Measurements from ENCODE around the gene IQCC.

Gene IQCC

GRCh38 chr1:32195972-32196823 lies 9.3 kb upstream of the IQCC start:
- DNase-seq (ENCODE audit: low read depth), result no peak

GRCh38 chr1:32197074-32197473 lies 8.4 kb upstream of the IQCC start:
- DNase-seq (ENCODE audit: low read depth), result no peak

GRCh38 chr1:32197837-32198236 lies 7.6 kb upstream of the IQCC start:
- no peak for DNase-seq (ENCODE audit: low read depth)

- DNase-seq (ENCODE audit: low read depth), result no peak
Measured at GRCh38 chr1:32198237-32199042, 7.0 kb upstream of the IQCC start.

- no peak for DNase-seq (ENCODE audit: low read depth)
Measured at GRCh38 chr1:32199043-32199716, 6.3 kb upstream of the IQCC start.

GRCh38 chr1:32199717-32200072 lies 5.8 kb upstream of the IQCC start:
- DNase-seq (ENCODE audit: low read depth), result no peak

GRCh38 chr1:32200226-32201010 lies 5.1 kb upstream of the IQCC start, which contains the start of gene CCDC28B:
CCDC28B (plus strand) TSS chr1:32200595; CDS start chr1:32201936, 1,341 bp downstream.
- peak; percentile 32 for DNase-seq (ENCODE audit: low read depth)

GRCh38 chr1:32201011-32201855 lies 4.2 kb upstream of the IQCC start:
- DNase-seq (ENCODE audit: low read depth), result peak; percentile 73

- no peak for DNase-seq (ENCODE audit: low read depth)
Measured at GRCh38 chr1:32204943-32205361, 519 bp upstream of the IQCC start.

GRCh38 chr1:32208469-32208868 lies 3.0 kb downstream of the IQCC start:
- no peak for DNase-seq (ENCODE audit: low read depth)

- DNase-seq (ENCODE audit: low read depth), result no peak
Measured at GRCh38 chr1:32208891-32209328, 3.4 kb downstream of the IQCC start, which contains the start of gene DCDC2B. DCDC2B (plus strand) TSS chr1:32209089; CDS start chr1:32209094, 5 bp downstream.

- peak; percentile 48 for DNase-seq (ENCODE audit: low read depth)
Measured at GRCh38 chr1:32215629-32216480, 10.4 kb downstream of the IQCC start.

- DNase-seq (ENCODE audit: low read depth), result no peak
Measured at GRCh38 chr1:32216566-32216965, 11.1 kb downstream of the IQCC start.

GRCh38 chr1:32219022-32219421 lies 13.6 kb downstream of the IQCC start:
- no peak for DNase-seq (ENCODE audit: low read depth)

GRCh38 chr1:32220746-32221580 lies 15.5 kb downstream of the IQCC start:
- no peak for DNase-seq (ENCODE audit: low read depth)

GRCh38 chr1:32221581-32221979 lies 16.1 kb downstream of the IQCC start:
- DNase-seq (ENCODE audit: low read depth), result no peak

- DNase-seq (ENCODE audit: low read depth), result peak; percentile 84
Measured at GRCh38 chr1:32221980-32222755, 16.7 kb downstream of the IQCC start, which contains the start of the genes EIF3I and TMEM234. EIF3I (plus strand) TSS chr1:32222407; CDS start chr1:32222442, 35 bp downstream. TMEM234 (minus strand) TSS chr1:32222353; CDS start chr1:32222322, 31 bp downstream.

- no peak for DNase-seq (ENCODE audit: low read depth)
Measured at GRCh38 chr1:32223683-32224082, 18.2 kb downstream of the IQCC start.

Measured in activated T-cell treated with anti-CD3 and anti-CD28 coated beads for 1 hour (primary cell).